GM18519 (cell line): ENCODE results near the gene ZNF865.

Experiments used
- ATAC-seq: cut with Tn5 transposase; IDR thresholded peaks from one replicate; pipeline ENCODE4 v1.9.1; 2021; ENCODE audit warnings: mild to moderate bottlenecking, moderate library complexity; ENCODE audit not compliant: unreplicated experiment, low FRiP score

Gene ZNF865

GRCh38 chr19:55654868-55655647 is 49.6 kb downstream of the ZNF865 start, which contains the start of gene U2AF2:
Gene U2AF2 (plus strand): TSS chr19:55655035. CDS start chr19:55655105, 70 bp downstream.
- no peak for ATAC-seq

- ATAC-seq = no peak
Observed at GRCh38 chr19:55655648-55656040, 50.2 kb downstream of the ZNF865 start.

- no peak for ATAC-seq
Observed at GRCh38 chr19:55656552-55656951, 51.1 kb downstream of the ZNF865 start.

- no peak for ATAC-seq
Observed at GRCh38 chr19:55656988-55657747, 51.7 kb downstream of the ZNF865 start.

- no peak for ATAC-seq
Observed at GRCh38 chr19:55658846-55659459, 53.5 kb downstream of the ZNF865 start.

GRCh38 chr19:55659822-55660221 is 54.4 kb downstream of the ZNF865 start:
- no peak for ATAC-seq

GRCh38 chr19:55660404-55660803 is 55.0 kb downstream of the ZNF865 start:
- no peak for ATAC-seq

GRCh38 chr19:55660991-55661390 is 55.5 kb downstream of the ZNF865 start:
- no peak for ATAC-seq

- no peak for ATAC-seq
Observed at GRCh38 chr19:55661826-55662225, 56.4 kb downstream of the ZNF865 start.

GRCh38 chr19:55663846-55664536 is 58.5 kb downstream of the ZNF865 start:
- no peak for ATAC-seq

GRCh38 chr19:55666343-55667005 is 61.0 kb downstream of the ZNF865 start:
- ATAC-seq = no peak
